DMS153 treated with DMSO at 0.1 percent for 48 hours (cell line): ENCODE data around the gene ARL10.

Source experiments
- DNase-seq: peaks from one replicate; lab custom pipeline; 2025; ENCODE audit not compliant: unreplicated experiment; lab: John Stamatoyannopoulos, UW

ARL10 gene

DNA sequence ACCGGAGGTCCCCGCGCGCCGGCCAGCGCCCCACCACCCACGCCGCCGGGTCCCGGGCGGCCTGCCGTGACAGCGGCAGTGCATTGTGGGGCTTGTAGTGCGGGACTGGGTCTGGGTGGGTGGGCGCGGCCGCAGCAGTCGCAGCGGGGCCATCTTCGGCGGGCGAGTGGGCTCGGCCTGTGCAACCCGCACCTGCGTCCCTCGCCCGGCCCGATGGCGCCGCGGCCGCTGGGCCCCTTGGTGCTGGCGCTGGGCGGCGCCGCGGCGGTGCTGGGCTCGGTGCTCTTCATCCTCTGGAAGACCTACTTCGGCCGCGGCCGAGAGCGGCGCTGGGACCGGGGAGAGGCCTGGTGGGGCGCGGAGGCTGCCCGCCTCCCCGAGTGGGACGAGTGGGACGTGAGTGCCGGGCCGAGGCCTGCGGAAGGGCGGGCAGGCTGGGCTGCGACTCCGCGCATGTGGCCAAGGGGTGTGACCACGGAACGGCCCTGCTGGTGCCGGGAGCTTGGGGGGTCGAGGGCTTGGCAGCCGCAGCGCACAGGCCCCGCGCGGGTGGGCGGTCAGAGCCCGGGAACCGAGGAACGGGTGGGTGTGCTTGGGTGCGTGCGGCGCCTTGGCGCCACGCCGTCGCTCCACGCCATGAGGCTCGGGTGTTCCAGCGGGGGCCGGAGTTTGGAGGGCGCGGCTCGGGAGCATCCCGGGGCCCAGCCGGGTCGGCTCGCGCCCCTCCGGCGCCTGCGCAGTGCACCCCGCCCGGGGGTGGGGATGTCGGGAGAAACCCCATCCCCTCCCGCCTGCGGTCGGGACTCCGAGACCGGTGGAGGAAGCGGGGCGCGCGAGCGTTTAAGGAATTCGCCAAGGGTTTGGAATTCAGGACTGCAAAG lies at the start of gene ARL10:
Gene ARL10 (plus strand): TSS at position 137 of the 881 bp plus-strand sequence. CDS start 77 bp downstream, at position 214.
- DNase-seq, result no peak

DNA sequence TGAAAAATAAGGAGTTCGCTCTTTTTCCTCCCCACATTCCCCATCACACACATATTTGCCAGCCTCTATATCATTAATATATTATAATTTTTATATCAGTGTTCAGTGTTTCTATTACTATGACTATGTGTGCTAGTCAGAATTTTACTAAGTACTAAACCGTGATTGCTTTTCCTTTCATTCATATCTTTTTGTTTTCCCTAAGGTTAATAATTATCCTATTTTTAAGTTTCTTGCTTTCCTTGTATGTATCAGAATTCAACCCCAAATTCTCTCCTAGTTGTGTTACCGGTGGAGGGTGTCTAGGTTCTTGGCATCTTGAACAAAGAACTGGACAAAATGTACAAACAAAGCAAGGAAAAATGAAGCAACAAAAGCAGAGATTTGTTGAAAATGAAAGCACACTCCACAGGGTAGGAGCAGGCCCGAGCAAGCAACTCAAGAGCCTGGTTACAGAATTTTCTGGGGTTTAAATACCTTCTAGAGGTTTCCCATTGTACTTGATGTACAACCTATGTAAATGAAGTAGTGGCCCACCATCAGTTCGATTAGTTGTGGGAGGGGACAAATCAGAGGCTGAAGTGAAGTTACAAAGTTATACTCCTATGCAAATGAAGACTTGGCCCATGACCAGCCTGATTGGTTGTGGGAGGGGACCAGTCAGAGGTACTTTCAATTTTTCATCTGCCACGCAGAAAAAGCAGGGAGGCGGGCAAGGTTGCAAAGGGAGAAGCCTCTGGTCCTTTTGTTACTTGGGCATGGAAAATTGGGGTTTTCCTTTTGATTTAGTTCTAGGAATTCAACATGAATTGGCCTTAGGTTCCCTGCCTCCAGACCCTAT lies 47.5 kb upstream of the ARL10 start:
- DNase-seq, result no peak

DNA sequence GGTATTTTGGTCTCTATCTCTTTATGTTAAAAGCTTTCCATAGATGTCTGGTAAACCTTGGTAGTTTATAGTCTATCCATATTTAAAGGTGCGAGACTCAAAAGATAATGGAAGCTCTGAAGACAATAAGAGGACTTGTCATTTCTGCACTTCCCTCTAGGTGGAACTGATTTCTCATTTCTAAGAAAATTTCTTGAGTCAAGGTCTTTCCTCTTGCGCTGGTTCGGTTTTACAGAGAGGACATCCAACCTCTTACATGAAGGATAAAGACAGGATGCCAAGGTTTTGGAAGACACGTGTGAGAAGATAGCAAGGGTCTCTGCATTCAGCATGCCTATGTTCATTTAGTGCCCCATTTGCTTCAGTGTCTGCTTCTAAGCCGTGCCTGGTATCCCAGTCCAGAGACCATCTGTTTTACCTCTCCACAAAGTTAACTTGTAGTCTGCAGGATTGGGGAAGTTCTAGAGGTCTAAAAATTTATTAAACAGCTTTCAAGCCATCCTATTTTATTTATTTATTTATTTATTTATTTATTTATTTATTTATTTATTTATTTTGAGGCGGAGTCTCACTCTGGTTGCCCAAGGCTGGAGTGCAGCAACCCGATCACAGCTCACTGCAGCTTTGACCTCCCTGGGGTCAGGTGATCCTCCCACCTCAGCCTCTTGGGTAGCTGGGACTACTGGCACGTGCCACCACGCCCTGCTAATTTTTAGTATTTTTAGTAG lies 45.3 kb upstream of the ARL10 start:
- no peak for DNase-seq

DNA sequence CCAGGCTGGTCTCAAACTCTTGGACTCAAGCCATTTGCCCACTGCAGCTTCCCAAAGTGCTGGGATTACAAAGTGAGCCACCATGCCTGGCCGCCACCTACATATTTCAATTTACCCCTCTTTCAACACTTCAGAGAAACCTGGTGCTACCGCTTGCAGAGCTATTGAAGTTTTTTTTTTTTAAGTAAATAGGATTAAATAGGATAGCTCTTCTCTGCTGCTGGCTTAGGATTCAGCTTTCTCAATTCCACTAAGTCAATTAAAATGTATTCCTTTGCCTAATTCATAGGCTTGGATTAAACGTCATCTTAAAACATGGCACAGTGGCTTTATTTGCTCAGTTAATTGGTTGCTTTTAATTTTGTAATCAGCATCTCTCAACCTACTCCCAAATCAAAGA lies 44.7 kb upstream of the ARL10 start:
- DNase-seq, result no peak

- no peak for DNase-seq
Measured at GRCh38 chr5:176334031-176334770, 31.1 kb upstream of the ARL10 start.

GRCh38 chr5:176337913-176338312 lies 27.4 kb upstream of the ARL10 start:
- DNase-seq, result no peak

- DNase-seq, result no peak
Measured at GRCh38 chr5:176339304-176339703, 26.0 kb upstream of the ARL10 start.

GRCh38 chr5:176341325-176342157 lies 23.7 kb upstream of the ARL10 start:
- DNase-seq, result no peak

DNA sequence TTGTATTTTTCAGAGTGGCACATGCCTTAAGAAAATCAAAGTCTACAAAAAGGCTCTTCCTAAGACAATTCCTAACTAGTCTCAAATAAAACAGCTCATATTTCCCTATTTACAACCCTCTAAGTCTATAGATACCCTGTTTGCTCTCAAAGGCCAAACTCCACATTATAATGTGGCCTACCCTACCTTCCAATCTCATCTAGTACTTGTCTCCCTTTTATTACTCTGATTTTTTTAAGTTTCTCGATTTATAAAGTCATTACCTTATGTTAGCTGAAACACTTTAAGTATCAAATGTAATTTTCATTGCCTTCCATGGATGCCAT lies 23.2 kb upstream of the ARL10 start:
- no peak for DNase-seq

- no peak for DNase-seq
Measured at GRCh38 chr5:176342766-176343458, 22.4 kb upstream of the ARL10 start.

GRCh38 chr5:176350416-176350815 lies 14.9 kb upstream of the ARL10 start:
- DNase-seq, result no peak

GRCh38 chr5:176352116-176352878 lies 13.0 kb upstream of the ARL10 start:
- no peak for DNase-seq

- DNase-seq, result no peak
Measured at GRCh38 chr5:176353533-176353932, 11.8 kb upstream of the ARL10 start.

DNA sequence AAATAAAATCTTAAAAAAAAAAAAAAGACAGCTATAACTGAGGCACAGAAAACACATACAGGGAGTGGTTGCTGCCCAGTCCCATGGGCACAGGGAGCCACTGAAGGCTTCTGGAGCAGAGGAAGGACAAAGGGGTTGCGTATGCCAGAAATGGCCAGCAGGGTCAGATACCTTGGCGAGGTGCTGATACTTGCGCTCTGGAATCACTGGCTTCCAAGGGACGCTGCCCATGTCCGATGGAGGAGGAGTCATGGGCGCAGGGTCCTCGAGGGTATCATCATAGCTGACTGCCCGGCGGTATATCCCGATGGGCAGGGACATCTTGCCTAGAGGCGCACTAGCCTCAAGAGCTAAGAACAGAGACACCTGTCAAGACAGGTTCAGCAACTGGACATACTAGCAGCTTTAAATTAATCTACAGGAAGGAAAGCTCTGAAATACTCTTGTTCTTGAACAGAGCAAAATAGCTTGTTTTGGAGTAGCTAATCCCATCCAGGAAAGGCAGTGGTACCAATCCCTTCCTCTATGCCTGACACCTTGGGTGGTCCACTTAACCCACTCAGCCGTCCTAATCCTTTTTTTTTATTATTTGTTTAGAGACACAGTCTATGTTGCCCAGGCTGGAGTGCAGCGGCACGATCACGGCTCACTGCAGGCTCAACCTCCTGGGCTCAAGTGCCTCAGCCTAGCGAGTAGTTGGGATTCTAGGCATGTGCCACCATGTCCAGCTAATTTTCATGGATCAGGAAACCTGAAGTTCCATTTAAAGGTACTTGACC lies 9.7 kb upstream of the ARL10 start:
- no peak for DNase-seq

DNA sequence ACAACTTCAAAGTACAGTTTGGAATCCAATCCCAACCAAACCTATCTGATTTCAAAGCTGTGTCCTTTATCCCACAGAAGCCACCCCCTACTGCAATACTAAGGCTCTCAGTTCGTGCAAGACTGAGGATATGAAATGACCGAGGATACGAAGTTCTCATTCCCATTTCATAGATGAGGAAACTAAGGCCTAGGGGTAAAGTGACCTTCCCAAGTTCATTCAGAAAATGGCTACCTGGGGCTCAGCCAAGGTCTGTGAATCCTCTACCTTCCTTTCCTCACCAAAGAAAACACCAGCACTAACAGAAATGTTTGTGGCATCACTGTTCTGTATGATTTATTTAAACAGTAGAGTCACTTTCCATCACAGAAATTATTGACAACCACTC lies 9.1 kb upstream of the ARL10 start:
- no peak for DNase-seq

GRCh38 chr5:176359658-176360057 lies 5.6 kb upstream of the ARL10 start:
- no peak for DNase-seq

DNA sequence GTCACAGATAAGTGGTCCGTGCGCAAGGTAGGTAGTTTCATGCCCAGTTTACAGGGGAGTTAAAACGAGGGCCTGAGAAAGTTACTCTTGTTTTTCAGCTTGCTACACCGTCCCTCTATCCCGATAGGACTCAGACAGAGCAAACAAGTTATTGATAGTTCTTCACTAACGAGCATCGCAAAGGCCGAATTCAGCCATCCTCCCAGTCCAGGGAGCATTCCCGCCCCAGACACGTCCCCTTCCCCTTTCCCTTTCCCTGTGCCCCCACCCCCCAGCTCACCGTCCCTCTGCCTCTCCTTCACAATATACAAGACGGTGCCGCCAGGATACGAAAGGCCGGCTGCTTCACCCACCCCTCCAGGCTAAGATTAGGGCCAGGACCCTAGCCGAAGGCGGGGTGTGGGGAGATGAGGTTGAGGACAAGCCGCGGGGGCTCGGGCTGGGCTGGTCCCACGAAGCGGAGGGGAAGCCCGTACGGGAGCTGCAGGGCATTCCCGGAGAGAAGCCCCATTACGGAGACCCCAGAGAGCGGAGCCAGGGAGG lies 4.3 kb upstream of the ARL10 start:
- DNase-seq, result no peak
